ENCODE results near the gene TIMMDC1. TPM values are rescaled to one million over a fixed set of nuclear protein-coding genes. Genes with fewer than 3 reads are reported as not detected.

Gene TIMMDC1
- total and polyA plus RNA-seq, 2 of the 13 experiments (the other 11 are each of a cell fraction or from before 2014, with no cell fraction given), result 50.0 to 77.8 TPM

- intact Hi-C loops (cut with micrococcal nuclease; ENCODE audit: unreplicated experiment) (no loop called here), in situ Hi-C loops (cut with HindIII; ENCODE audit: extremely low pct_ligation_motif_present, low pct_unique_long_range_greater_than_20kb) (no loop called here)
- Histone ChIP-seq H3K27ac (ENCODE audit: extremely low read length, insufficient read depth, low read length) (no peak overlapping the region), H3K4me2 (ENCODE audit: low read depth, low read length) (no peak overlapping the region), H2AFZ (ENCODE audit: low read length) (no peak overlapping the region), H3K4me1 (ENCODE audit: insufficient read depth, low read length) (no peaks in the 10 kb centered on the region), H3K36me3 (replicated peaks in 1 of 2; ENCODE audit: control insufficient read depth in 1 of 2, insufficient read depth in 2 of 2, low read length in 2 of 2) (peaks cover 10 to 29% of the 10 kb centered on the region in 2 experiments), H3K4me3 (replicated peaks in 1 of 3; ENCODE audit: insufficient read depth in 1 of 3, low read depth in 2 of 3, low read length in 3 of 3) (no peak overlapping the region), H4K20me1 (ENCODE audit: insufficient read depth, low read length) (no peaks in the 10 kb centered on the region), H3K9ac (ENCODE audit: insufficient read depth, low read depth, low read length) (no peak overlapping the region), H3K79me2 (ENCODE audit: insufficient read depth, low read length) (no peaks in the 10 kb centered on the region), H3K9me3 (ENCODE audit: low read length) (no peaks in the 10 kb centered on the region), H3K27me3 (ENCODE audit: control insufficient read depth in 1 of 2, insufficient read depth in 2 of 2, low read length in 2 of 2) (no peaks in the 10 kb centered on the region)
- ATAC-seq, result no peak
- WGBS (ENCODE audit: low lambda C conversion rate), result 100% methylated on average over 2 of the region's 2 CpGs
- DNase-seq (ENCODE audit: low spot score), result no peak
- CTCF ChIA-PET (ENCODE audit: low intra/inter-chr PET ratio, low total read pairs), result no interaction called here
- POLR2A ChIA-PET, result interaction anchor here (1.1 to 1.6 kb wide), 2 partner anchors 12 to 22 kb away, joined by 3 to 5 read pairs; partner anchors contain the start of genes TIMMDC1 and TMEM39A
- no TSS peak for BruUV-seq (replicated peaks)
- TF ChIP-seq ZNF557 (CRISPR knock-in tag; IDR thresholded peaks at IDR 0.05) (no peak), SNRNP70 (IDR thresholded peaks at IDR 0.05; ENCODE audit: low read depth, low read length) (no peak), ZNF275 (CRISPR knock-in tag; IDR thresholded peaks at IDR 0.05; ENCODE audit: borderline replicate concordance) (no peak), ZFP1 (CRISPR knock-in tag; IDR thresholded peaks at IDR 0.05) (no peak), RAD21 (CRISPR knock-in tag; IDR thresholded peaks at IDR 0.05) (no peak), SP5 (CRISPR knock-in tag; IDR thresholded peaks at IDR 0.05; ENCODE audit: borderline replicate concordance, low read depth) (no peak), NPAS2 (CRISPR knock-in tag; IDR thresholded peaks at IDR 0.05; ENCODE audit: borderline replicate concordance) (no peak), CEBPG (CRISPR knock-in tag; IDR thresholded peaks at IDR 0.05) (no peak), ZSCAN12 (CRISPR knock-in tag; IDR thresholded peaks at IDR 0.05) (no peak), AHDC1 (CRISPR knock-in tag; IDR thresholded peaks at IDR 0.05; ENCODE audit: borderline replicate concordance) (no peak), ZNF670 (CRISPR knock-in tag; IDR thresholded peaks at IDR 0.05; ENCODE audit: borderline replicate concordance) (no peak), REPIN1 (CRISPR knock-in tag; IDR thresholded peaks at IDR 0.05; ENCODE audit: borderline replicate concordance, low read depth) (no peak), NFIC (IDR thresholded peaks at IDR 0.05; ENCODE audit: low read length) (no peak), ZNF235 (CRISPR knock-in tag; IDR thresholded peaks at IDR 0.05; ENCODE audit: borderline replicate concordance) (no peak), NONO (IDR thresholded peaks at IDR 0.05) (no peak), NONO (CRISPR knock-in tag; conservative IDR thresholded peaks at IDR 0.05) (no peak), THAP9 (CRISPR knock-in tag; IDR thresholded peaks at IDR 0.05; ENCODE audit: borderline replicate concordance) (no peak)
- no peak for FAIRE-seq
Measured at GRCh38 chr3:119485563-119485962, 12.8 kb upstream of the TIMMDC1 start.

All from HepG2 (cell line).